Medulla oblongata (tissue), 1 donor: ENCODE data around the gene SLK.
A peak's percentile ranks its signal among the peaks of the same experiment; 100 is the strongest.

ENCODE experiments used
- DNase-seq: peaks from one replicate; pipeline ENCODE4 v3.0.0-alpha.2; 2015; ENCODE audit errors: extremely low spot score

Gene SLK

DNA sequence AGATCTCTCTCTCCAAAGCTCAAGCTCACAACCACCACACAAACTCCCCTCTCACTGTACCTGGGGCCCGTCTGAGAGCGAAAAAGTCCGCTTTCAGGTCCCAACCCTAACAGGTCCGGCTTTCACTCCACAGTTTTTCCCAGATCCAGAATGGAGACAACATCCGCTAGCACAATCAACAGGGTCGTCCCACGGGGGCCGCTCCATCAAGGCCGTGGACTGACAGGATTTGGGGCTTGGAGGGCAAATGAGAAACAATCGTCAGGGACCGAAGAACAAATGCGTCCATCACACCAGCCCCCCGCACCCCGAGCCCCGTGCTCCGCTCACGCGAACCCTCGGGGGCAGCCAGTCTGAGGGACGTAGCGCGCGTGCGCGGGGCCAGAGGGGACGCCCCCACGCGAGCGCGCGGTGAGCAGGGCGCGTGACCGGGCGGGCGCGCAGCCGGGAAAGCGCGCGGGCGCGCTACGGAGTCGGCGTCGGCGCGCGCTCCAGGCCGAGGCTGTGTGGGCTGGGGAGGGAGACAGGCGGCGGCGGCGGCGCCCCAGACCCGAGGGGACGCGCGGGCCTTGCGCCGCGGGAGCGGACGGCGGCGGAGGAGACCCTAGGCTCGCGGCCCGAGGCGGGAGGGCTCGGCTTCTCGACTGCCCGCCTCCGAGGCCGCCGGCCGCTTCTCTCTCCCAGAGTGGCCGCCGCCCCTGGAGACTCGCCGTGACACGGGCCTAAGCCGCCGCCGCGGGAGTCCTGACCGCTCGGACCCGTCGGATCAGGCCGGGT, at the start of gene SLK:
SLK (plus strand) TSS at position 470 of the 777 bp plus-strand sequence. CDS start 606 bp downstream, outside the sequence.
- DNase-seq = peak; percentile 92

DNA sequence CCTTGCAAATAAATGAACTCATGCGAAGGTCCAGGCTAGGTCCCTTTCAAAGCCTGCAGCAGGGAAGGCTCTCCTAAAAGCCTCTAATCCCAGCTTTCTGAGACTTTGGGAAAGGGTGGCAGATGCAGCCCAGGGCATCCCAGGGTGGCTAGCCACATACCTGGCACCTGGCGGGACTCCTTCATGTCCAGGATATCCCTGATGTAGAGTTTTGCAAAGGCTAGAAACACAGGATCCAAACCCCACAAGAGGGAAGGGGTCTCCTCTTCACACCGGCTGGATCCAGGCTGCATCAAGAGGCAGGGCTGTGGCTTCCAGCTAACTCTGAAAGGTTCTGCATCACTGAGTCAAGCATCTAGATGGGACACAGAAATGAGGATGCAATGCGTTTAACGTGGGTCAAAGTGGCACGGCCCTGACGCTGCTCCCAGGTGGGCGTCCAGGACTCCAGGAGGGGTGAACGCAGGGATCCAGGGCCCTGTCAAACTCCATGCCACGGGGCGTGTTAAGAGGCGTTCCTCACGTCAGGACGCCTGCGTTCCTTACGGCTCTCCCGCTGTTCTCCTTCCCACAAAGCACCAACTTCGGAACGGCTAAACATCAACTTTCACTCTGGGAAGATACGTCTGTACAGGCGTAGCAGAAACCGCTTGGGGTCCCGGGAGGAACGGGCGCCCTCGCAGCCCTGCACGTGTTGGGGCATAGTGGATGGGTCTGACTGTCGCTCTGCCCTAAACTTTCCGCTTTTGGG, 49.5 kb upstream of the SLK start:
- DNase-seq = no peak

DNA sequence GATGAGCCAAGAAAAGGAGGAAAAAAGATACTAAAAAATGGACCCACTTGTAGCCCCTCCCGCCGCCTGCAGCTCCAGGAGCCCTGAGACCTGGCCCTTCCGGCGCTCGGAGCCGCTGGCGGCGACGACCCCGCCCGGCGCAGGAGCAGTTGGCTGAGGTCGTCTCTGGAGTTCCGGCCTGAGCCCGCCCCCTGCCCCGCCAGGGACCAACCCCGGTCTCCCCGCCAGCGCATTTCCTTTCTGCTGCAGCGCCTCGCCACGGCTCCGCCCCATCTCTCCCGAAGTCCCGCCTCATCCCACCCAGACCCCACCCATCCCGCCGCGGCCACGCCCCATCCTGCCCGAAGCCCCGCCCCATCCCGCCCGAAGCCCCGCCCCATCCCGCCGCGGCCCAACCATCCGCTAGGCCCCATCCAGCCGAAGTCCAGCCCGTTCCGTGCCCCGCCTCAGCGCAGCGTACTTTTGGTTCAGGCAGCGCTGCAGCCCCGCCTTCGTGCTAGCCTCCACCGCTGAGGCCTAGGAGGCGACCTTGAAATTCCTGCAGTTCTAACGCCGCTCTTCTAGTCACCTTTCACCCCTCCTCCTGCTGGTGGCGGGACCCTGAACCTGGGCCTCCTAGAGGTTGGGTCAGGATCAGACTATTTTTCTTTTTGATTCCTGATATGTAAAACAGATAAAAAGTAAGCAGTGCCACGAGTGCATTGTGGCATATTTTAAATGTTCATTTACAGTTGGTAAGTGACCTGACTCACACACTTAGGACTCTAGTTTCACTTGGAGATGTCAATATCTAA, 48.7 kb upstream of the SLK start, which contains the start of gene STN1:
STN1 (minus strand) TSS at position 132 of the 794 bp plus-strand sequence. CDS start 590 bp downstream, outside the sequence.
- DNase-seq = peak; percentile 97

DNA sequence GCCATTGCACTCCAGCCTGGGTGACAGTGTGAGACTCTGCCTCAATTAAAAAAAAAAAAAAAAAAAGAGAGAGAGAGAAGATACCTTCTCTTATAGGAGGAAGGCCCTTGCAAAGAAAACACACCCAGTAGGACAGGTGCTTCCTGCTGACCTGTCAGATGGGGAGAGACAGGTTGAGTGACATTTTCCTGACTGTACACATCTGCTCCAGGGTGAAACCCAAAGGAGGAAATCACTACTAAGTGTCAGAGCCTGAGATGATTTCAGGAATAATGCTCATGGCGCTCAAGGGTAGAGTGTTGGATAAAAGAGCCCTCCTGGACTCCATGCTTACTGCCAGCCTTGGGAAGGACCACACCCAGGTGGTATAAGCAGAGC, 47.3 kb upstream of the SLK start:
- no peak for DNase-seq

DNA sequence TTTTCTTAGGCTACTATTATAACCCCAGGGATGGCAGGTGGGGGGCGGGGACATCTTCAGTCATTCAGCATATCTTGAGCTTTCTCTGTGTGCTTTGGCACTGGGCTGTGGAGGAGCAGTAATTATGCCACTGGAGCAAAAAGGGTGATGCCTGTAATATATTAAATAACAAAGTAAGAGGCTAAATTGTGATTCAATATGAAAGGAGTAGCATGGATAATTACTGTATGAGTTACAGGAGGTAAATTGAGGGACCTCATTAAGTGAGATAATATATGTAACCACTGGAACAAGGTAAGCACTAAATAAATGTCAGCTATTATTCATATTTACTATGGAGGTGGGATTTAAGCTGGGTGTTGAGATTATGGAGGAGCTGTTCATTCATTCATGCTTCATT, 45.7 kb upstream of the SLK start:
- no peak for DNase-seq

DNA sequence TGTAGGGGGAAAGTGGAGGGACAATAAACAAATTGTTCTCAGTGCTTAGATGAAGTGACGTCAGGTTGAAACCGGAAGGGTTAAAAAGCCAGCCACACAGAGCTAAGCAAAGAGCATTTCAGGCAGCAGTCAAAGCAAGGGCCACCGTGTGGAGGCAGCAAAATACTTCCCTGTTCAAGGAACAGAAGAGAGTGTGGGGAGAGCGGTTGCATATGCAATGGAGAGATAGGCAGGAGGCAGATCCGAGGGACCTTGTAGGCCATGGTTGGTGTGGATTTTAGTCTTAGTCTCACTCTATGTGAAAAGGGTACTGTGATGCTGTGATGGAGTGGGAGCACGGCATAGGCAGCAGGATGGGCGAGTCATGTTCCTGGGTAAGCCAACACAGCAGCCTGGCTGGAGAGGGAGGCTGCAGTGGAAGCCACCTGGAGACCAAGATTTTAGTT, 45.2 kb upstream of the SLK start:
- peak; percentile 79 for DNase-seq

DNA sequence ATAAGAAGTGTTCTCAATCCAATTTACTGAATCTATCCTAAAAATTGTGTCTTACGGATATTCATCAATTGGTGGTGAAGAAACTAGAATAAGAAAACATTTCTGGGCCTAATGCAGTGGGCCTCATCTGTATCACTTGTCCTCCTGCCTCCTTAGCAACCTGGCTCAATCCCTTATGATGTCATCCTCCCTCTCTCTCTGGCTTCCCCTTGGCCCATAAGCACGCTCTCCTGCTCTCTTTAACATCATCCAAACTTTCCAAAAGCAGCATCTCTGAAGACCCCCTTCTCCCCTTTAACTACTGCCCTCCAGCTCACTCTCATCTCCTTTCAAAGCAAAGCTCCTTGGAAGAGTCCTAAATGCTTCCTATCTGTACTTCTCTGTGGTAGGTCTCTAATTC, 44.3 kb upstream of the SLK start:
- DNase-seq = no peak

DNA sequence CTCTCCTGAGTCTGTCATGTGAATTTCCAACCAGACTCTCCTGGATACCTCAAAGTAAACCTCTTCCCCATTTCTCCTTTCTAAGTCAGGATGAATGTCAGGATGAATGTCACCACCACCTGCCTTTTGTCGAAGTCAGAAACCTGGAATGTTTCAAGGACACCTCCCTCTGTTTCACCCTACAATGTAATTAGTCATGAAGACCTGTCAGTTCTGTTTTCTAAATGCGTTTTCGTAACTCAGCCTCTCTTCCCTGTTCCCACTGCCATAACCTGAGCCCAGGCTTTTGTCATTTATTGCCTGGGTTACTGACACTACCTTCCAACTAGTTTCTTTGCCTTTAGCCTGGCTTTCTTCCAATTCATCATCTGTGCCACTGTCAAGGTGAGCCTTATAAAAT, 43.4 kb upstream of the SLK start:
- DNase-seq = no peak

DNA sequence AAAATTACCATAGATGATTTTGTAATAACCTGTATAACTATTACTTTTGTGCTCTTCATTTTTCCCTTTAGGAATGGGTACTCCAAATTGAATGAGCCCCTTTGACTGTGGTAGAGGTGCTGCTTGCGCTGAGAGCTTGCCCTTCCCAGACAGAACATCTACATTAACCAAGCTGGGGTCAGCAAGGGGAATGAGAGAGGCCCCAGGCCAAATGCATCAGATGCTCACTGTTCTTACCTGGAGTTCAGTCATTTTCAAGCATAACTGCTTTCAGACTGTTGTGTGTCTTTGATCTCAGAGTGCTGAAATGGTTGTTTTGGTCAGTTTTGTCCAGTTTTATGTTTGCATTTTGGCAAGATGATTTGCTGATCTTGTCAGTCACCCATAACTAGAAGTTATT, 41.3 kb upstream of the SLK start:
- DNase-seq = no peak

DNA sequence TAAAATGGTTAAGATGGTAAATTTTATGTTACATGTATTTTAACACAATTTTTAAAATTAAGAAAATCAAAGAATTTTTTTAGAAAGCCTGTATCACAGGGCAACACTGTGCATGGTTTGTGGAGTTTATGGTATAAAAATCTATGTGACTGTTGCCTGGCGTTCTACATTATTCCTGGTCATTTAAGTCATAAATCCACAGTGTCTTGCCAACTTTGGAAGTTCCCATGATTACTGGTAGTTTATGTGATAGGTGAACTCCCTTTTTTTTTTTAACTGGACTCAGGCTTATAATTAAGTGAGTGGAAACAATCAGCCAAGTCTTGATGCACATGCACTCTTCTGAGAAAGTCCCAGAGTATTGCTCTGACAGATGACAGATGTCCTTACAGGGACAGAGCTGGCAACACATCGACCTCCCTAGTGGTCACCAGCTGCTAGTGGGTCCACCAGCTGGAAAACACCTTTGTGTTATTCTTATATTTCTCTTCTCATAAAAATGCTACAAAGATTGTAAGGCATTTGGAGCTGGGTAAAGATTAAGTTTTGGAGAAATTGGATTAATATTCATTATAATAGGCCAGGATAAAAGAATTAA, 40.1 kb upstream of the SLK start:
- DNase-seq = no peak

DNA sequence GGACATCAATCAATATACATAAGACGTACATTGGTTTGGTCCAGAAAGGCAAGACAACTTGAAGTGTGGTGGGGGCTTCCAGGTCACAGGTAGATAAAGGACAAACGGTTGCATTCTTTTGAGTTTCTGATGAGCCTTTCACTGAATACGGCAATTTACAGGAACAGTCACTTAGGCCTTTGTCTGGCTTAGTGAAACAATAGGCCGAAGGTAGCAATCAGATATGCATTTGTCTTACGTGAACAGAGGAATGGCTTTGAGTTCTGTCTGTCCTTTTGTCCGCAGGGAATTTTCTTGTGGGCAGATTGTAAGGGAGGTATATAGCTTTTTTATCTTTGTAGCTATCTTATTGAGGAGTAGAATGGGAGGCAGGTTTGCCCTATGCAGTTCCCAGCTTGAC, 38.2 kb upstream of the SLK start:
- no peak for DNase-seq

DNA sequence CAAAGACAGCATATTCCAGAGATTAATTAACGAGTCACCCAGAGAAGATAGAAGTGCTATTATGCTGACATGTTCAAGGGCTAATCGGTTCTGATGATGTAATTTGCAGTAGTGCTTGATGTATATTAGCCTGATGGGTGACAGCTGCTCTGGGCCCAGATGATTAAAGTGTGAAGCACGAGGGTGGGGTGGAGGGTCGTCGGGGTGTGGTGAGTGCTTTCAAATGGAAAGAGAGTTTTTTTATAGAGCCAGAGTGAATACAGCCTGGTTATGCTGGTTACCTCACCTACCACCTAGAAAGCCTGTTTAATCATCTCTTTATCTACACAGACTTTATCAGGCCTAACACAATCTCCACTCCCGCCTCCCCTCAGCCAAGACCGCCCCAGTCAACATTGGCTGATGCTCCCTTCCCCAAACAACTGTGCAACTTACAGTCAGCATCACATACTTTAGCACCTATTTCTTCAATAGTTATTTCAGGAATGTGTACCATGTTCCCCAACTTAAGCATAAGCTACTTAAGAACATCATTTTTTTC, 37.5 kb upstream of the SLK start:
- no peak for DNase-seq

DNA sequence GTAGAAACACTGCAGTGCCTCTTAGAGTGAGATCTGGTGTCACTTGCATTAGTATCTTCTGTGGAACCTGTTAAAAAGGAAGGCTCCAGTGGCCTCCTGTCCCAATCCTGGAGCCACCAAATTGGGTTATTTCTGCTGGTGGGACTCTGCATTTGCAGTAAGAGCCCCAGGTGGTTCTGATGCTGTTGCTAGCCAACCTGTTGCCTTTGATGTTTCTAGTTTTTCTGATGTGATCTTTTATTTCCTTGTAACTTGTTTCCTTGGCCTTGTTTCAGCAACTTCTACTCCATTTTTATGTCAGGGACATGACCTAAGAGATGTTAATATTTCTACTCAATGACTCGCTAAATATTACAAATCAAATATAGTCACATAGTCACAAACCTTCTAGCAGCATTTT, 36.5 kb upstream of the SLK start:
- DNase-seq = no peak

DNA sequence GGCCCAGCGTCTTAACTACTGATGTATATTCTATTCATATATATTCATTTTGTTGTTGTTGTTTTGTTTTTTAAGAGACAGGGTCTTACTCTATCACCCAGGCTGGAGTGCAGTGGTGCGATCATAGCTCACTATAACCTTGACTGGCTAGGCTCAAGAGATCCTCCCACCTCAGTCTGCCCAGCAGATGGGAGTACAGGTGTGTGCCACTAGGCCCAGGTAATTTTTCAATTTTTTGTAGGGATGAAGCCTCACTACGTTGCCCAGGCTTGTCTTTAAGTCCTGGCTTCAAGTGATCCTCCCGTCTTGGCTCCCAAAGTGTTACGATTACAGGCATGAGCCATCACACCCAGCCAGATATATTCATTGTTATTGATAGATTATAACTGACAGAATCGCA, 36.1 kb upstream of the SLK start:
- DNase-seq = no peak

DNA sequence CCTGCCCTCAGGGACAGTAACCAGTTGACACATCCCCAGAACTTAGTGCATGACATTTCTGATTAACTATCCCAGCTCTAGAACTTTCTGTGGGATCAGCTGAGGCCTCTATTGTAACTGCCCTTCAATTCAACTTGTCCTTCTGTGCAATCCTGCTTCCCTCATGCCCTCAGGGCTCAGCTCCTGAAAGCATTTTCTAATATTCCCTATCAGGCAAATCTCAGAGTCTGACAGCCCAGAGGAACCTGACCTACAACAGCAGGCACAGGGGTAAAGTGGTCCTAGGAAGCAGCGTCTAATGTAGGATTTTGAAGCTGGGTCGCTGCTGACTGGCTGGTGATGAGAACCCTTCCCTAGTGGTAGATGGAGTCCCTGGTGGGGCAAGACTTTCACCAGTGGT, 35.3 kb upstream of the SLK start:
- DNase-seq = no peak

DNA sequence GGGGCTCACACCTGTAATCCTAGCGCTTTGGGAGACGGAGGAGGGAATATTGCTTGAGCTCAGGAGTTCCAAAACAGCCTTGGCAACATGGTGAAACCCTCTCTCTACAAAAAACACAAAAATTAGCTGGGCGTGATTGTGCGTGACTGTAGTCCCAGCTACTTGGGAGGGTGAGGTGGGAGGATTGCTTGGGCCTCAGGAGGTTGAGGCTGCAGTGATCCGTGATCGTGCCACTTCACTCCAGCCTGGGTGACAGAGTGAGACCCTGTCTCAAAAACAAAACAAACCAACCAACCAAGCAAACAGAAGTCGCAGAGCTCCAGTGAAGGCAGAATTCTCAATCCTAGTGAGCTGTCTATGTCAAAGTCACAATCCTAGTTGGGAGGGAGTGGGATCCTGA, 34.7 kb upstream of the SLK start:
- no peak for DNase-seq

DNA sequence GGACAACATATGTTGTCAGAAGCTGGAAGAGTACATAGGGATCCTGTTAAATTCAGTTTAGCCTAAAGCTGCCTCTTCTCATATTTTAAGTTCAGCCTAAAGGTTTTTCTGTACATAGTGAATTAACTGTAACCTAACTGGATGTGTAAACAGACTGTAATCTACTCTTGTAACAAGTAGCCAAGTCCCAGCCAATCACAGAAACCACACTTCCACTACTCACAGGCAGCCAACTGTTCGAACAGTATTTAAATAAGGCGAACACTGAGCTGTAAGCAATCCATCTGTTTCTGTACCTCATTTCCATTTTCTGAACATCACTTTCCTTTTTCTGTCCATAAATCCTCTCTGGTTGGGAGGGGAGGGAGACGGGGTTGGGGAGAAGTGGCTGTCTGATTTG, 34.0 kb upstream of the SLK start:
- no peak for DNase-seq

DNA sequence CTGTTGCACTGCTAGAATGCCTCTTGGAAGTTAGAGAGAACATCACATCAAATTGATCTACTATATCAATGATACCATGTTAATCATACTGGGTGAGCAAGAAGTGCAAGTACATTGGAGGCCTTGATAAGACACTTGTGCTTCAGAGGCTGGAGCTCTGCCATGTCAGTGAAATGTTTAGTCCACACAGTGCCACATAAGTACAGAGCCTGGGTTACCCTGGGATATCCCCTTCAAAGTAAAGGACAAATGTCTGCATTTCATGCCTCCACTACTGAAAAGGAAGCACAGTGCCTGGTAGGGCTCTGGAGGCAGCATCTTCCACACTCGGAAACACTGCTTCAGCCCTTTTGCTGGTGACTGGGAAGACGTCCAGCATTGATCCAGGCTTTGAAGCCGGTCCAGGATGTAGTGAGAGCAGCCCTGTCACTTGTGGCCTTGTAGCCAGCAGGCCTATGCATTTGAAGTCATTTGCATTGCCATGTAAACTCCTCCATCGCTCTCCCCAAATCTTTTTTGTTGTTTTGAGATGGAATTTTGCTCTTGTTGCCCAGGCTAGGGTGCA, 33.3 kb upstream of the SLK start:
- DNase-seq = peak; percentile 90

DNA sequence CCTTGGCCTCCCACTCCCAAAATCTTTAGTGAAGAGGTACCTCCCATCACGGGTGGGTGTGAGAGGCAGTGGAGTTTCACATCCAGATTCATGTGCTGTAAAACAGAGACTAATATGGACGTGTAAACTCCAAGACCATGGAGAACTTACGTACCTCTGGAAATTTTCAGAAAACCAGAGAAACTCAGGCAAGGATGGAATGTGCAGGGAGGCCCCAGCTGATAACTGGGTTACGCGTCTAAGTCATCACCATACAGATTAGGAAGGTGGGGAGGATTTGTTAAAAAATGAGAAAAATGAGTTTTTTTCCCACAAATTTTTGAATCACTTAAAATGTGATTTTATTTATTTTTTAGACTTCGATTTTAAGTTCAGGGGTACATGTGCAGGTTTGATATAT, 32.6 kb upstream of the SLK start:
- no peak for DNase-seq

DNA sequence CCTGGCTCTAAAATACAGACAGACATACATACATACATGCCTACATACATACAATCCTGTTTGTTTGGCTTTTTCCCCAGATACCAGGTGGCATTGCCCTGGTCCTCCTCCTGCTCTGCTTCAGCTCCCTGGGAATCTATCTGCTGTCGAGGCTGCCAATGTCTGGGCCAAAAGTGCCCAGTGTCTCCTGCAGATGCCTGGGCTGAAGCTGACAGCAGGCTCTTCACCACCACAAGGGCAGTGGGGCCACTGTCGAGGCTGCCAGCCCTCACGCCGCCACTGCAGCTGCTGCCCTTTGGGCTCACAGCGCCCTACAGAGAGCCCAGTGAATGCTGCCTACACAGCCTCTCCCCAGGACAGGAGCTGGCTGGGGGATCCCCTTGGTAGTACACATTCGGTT, 30.9 kb upstream of the SLK start:
- DNase-seq = peak; percentile 53

DNA sequence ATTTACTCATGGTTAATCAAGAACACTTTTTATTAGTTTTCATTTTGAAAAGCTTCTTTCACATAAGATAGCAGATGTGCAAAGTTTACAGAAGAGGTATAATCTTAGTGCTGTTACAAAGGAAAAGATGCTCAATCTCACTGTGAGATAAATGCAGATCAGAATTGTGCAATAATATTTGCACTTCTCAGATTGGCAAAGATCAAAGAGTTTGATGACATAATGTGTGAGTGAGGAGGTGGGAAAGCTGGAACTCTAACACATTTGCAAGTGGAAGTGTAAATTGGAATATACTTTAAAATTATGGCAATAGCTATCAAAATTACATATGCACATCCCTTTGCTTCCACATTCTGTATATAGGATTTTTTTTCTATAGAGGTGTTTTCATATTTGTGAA, 27.4 kb upstream of the SLK start:
- DNase-seq = no peak
